Choroid plexus epithelial cell (primary cell): ENCODE measurements around the gene UBE2O.

Source experiments
- DNase-seq: peaks from one replicate; pipeline ENCODE4 v3.0.0-alpha.2; 2010; ENCODE audit warnings: low read depth
- H3K4me3 ChIP-seq: 2 replicates; pipeline ENCODE4 v1.5.1; 2011; ENCODE audit warnings: low read depth, mild to moderate bottlenecking, control low read depth, low read length, moderate library complexity
- CTCF ChIP-seq: conservative IDR thresholded peaks from 2 replicates; pipeline ENCODE4 v1.5.1; 2011; ENCODE audit warnings: low read depth, mild to moderate bottlenecking, control low read depth, inconsistent platforms, low read length, moderate library complexity

UBE2O gene

GRCh38 chr17:76477576-76477975, 24.6 kb upstream of the UBE2O start:
- TF ChIP-seq CTCF, result no peak
- no peak overlapping the region for H3K4me3 ChIP-seq

GRCh38 chr17:76476736-76477135, 23.8 kb upstream of the UBE2O start:
- no peak for DNase-seq
- H3K4me3 ChIP-seq, result no peak overlapping the region
- no peak for TF ChIP-seq CTCF

More at GRCh38 chr17:76477576-76477975, 24.6 kb upstream of the UBE2O start:
- no peak for DNase-seq

GRCh38 chr17:76475302-76475701, 22.4 kb upstream of the UBE2O start:
- no peak for TF ChIP-seq CTCF
- no peak overlapping the region for H3K4me3 ChIP-seq
- DNase-seq, result no peak

- no peak overlapping the region for H3K4me3 ChIP-seq
- TF ChIP-seq CTCF, result no peak
- DNase-seq, result no peak
These were observed 21.9 kb upstream of the UBE2O start for GRCh38 chr17:76474894-76475293.

GRCh38 chr17:76474238-76474637, 21.3 kb upstream of the UBE2O start:
- TF ChIP-seq CTCF, result no peak
- no peak overlapping the region for H3K4me3 ChIP-seq
- DNase-seq, result no peak

GRCh38 chr17:76473541-76473985, 20.6 kb upstream of the UBE2O start:
- no peak overlapping the region for H3K4me3 ChIP-seq
- TF ChIP-seq CTCF, result peak; percentile 51
- DNase-seq, result peak; percentile 26

GRCh38 chr17:76472726-76473125, 19.8 kb upstream of the UBE2O start:
- no peak overlapping the region for H3K4me3 ChIP-seq
- DNase-seq, result no peak
- no peak for TF ChIP-seq CTCF
